Cardiac fibroblast (primary cell): Measurements from ENCODE around the gene NES.

Source experiments
- DNase-seq, 2 donors: peaks; one replicate each; pipeline versions ENCODE4 v3.0.0 to v3.0.0-alpha.2; 2010; ENCODE audit warnings: low read depth in 2 of 2
- H3K4me3 ChIP-seq, 2 donors: replicated peaks in 1 of 2; 1 replicate in 1 of 2; 2 replicates in 1 of 2; pipeline ENCODE4 v1.5.1; 2011; ENCODE audit warnings: low read depth in 2 of 2, low read length in 2 of 2, mild to moderate bottlenecking in 2 of 2, moderate library complexity in 1 of 2
- TF ChIP-seq, protein P1 (sequence below): IDR thresholded peaks from one replicate; pipeline ENCODE4 v1.5.1; 2011; ENCODE audit warnings: low read depth, mild to moderate bottlenecking, low read length, inconsistent platforms

NES gene

GRCh38 chr1:156673387-156674121 is 3.7 kb downstream of the NES start:
- DNase-seq = peak in 1 of 2 donors; percentile 44
- TF ChIP-seq, protein P1, sequence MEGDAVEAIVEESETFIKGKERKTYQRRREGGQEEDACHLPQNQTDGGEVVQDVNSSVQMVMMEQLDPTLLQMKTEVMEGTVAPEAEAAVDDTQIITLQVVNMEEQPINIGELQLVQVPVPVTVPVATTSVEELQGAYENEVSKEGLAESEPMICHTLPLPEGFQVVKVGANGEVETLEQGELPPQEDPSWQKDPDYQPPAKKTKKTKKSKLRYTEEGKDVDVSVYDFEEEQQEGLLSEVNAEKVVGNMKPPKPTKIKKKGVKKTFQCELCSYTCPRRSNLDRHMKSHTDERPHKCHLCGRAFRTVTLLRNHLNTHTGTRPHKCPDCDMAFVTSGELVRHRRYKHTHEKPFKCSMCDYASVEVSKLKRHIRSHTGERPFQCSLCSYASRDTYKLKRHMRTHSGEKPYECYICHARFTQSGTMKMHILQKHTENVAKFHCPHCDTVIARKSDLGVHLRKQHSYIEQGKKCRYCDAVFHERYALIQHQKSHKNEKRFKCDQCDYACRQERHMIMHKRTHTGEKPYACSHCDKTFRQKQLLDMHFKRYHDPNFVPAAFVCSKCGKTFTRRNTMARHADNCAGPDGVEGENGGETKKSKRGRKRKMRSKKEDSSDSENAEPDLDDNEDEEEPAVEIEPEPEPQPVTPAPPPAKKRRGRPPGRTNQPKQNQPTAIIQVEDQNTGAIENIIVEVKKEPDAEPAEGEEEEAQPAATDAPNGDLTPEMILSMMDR = no peak
- H3K4me3 ChIP-seq = no peak overlapping the region

GRCh38 chr1:156671804-156672203 is 5.4 kb downstream of the NES start:
- TF ChIP-seq, protein P1 = no peak
- no peak overlapping the region for H3K4me3 ChIP-seq
- no peak for DNase-seq

GRCh38 chr1:156670791-156671190 is 6.4 kb downstream of the NES start:
- DNase-seq = no peak
- TF ChIP-seq, protein P1 = no peak
- H3K4me3 ChIP-seq = no peak overlapping the region

- TF ChIP-seq, protein P1 = no peak
- no peak overlapping the region for H3K4me3 ChIP-seq
- DNase-seq = no peak
Observed at GRCh38 chr1:156670359-156670758, 6.8 kb downstream of the NES start.

- DNase-seq = no peak
- H3K4me3 ChIP-seq = no peak overlapping the region
- TF ChIP-seq, protein P1 = no peak
Observed at GRCh38 chr1:156669794-156670193, 7.4 kb downstream of the NES start.

- TF ChIP-seq, protein P1 = no peak
- DNase-seq = no peak
- no peak overlapping the region for H3K4me3 ChIP-seq
Observed at GRCh38 chr1:156668801-156669637, 8.2 kb downstream of the NES start.
